ENCODE data around the gene LUZP1.

GRCh38 chr1:23169195-23169575 is 529 bp upstream of the LUZP1 start:
- no peak for TF ChIP-seq PKNOX1 (IDR thresholded peaks at IDR 0.05)
- TF ChIP-seq CEBPB (IDR thresholded peaks at IDR 0.05; ENCODE audit: borderline replicate concordance in 1 of 2, low read depth in 2 of 2, low read length in 2 of 2) = no peak
- no peak for TF ChIP-seq USF2 (IDR thresholded peaks at IDR 0.05; ENCODE audit: borderline replicate concordance, low read depth, low read length)
- no peak for TF ChIP-seq CREM (IDR thresholded peaks at IDR 0.05; ENCODE audit: low read depth)
- TF ChIP-seq ZNF274 (IDR thresholded peaks at IDR 0.05; ENCODE audit: insufficient read depth, insufficient read length) = no peak

Measured in GM12878 (cell line).